Mesendoderm (in vitro differentiated cells): ENCODE results near the gene SNX15. TPM values are rescaled to one million over a fixed set of nuclear protein-coding genes. Genes with fewer than 3 reads are reported as not detected.

Source experiments
- DNase-seq: peaks from one replicate; pipeline ENCODE4 v3.0.0; 2013
- H2AK5ac ChIP-seq: 2 replicates; pipeline ENCODE4 v1.6.1; 2013; ENCODE audit warnings: low read length, inconsistent platforms
- H2BK120ac ChIP-seq: 2 replicates; pipeline ENCODE4 v1.6.1; 2013; ENCODE audit warnings: low read depth, mild to moderate bottlenecking, low read length, moderate library complexity, mixed read lengths
- H2BK15ac ChIP-seq: replicated peaks from 2 replicates; pipeline ENCODE4 v1.6.1; 2013; ENCODE audit warnings: low read depth, mild to moderate bottlenecking, moderate library complexity
- H2BK5ac ChIP-seq: 2 replicates; pipeline ENCODE4 v1.6.1; 2013; ENCODE audit warnings: low read length, inconsistent platforms
- H3K18ac ChIP-seq: 2 replicates; pipeline ENCODE4 v1.6.1; 2013; ENCODE audit warnings: mild to moderate bottlenecking, low read length, mixed read lengths
- H3K23ac ChIP-seq: one replicate; pipeline ENCODE4 v1.6.1; 2013; ENCODE audit warnings: low read length
- H3K27ac ChIP-seq: 2 replicates; pipeline ENCODE4 v1.5.1; 2013; ENCODE audit warnings: low read depth, mild to moderate bottlenecking, inconsistent platforms, low read length, moderate library complexity
- H3K27me3 ChIP-seq: 2 replicates; pipeline ENCODE4 v1.6.1; 2013; ENCODE audit warnings: low read length, control low read depth, mild to moderate bottlenecking, inconsistent platforms; ENCODE audit not compliant: insufficient read depth, poor library complexity
- H3K36me3 ChIP-seq: 2 replicates; pipeline ENCODE4 v1.6.1; 2013; ENCODE audit warnings: low read length, inconsistent platforms; ENCODE audit not compliant: control insufficient read depth, insufficient read depth
- H3K4ac ChIP-seq: one replicate; pipeline ENCODE4 v1.6.1; 2013; ENCODE audit warnings: low read depth, mild to moderate bottlenecking, low read length, moderate library complexity
- H3K4me1 ChIP-seq: 2 replicates; pipeline ENCODE4 v1.6.1; 2013; ENCODE audit warnings: low read depth, low read length, inconsistent platforms; ENCODE audit not compliant: control insufficient read depth
- H3K4me2 ChIP-seq: 2 replicates; pipeline ENCODE4 v1.6.1; 2013; ENCODE audit warnings: low read length
- H3K4me3 ChIP-seq: 2 replicates; pipeline ENCODE4 v1.5.1; 2013; ENCODE audit warnings: mild to moderate bottlenecking, low read length
- H3K56ac ChIP-seq: one replicate; pipeline ENCODE4 v1.6.1; 2013; ENCODE audit warnings: low read length
- H3K79me1 ChIP-seq: 2 replicates; pipeline ENCODE4 v1.6.1; 2013; ENCODE audit warnings: low read length, inconsistent platforms
- H3K79me2 ChIP-seq: 2 replicates; pipeline ENCODE4 v1.6.1; 2013; ENCODE audit warnings: mild to moderate bottlenecking, low read length; ENCODE audit not compliant: control insufficient read depth, insufficient read depth
- H3K9ac ChIP-seq: 2 replicates; pipeline ENCODE4 v1.6.1; 2013; ENCODE audit warnings: low read length, inconsistent platforms
- H4K5ac ChIP-seq: one replicate; pipeline ENCODE4 v1.6.1; 2013; ENCODE audit warnings: low read length
- H4K8ac ChIP-seq: one replicate; pipeline ENCODE4 v1.6.1; 2013; ENCODE audit warnings: low read depth, mild to moderate bottlenecking, control low read depth, low read length, moderate library complexity
- WGBS: extraction: QIAGEN DNeasy Blood & Tissue Kit; methylation state at CpG from one replicate; pipeline ENCODE4 v1.1.7; 2013; ENCODE audit warnings: low lambda C conversion rate, missing lambda C conversion rate; ENCODE audit not compliant: insufficient coverage; ENCODE audit errors: extremely low coverage; 5-methylcytosine and 5-hydroxymethylcytosine counted together
- small RNA-seq: library from polyadenylated mRNA; stranded (forward); fragments of <200 nt; extraction: miRNeasy Mini kit (QIAGEN cat#:217004); gene quantifications from one replicate; pipeline ENCODE3, GENCODE V24; 2013; ENCODE audit not compliant: insufficient read depth

The SNX15 gene

GRCh38 chr11:65087216-65087615 lies 60.0 kb downstream of the SNX15 start:
- Histone ChIP-seq H3K18ac (no peak overlapping the region), H3K36me3 (no peaks in the 10 kb centered on the region), H2AK5ac (no peak overlapping the region), H3K27me3 (no peaks in the 10 kb centered on the region), H3K56ac (no peak overlapping the region), H3K79me1 (peaks cover 16% of the 10 kb centered on the region), H2BK120ac (no peak overlapping the region), H3K9ac (no peak overlapping the region), H2BK15ac (no peak overlapping the region), H3K79me2 (peaks cover 14% of the 10 kb centered on the region), H3K23ac (no peak overlapping the region), H4K5ac (no peak overlapping the region), H3K4me2 (no peak overlapping the region), H3K27ac (no peak overlapping the region), H3K4ac (no peak overlapping the region), H4K8ac (no peak overlapping the region), H3K4me1 (peaks cover 2% of the 10 kb centered on the region), H2BK5ac (no peak overlapping the region), H3K4me3 (no peak overlapping the region)
- WGBS, result no CpG with 5 or more reads among the region's 11 CpGs
- DNase-seq, result no peak

GRCh38 chr11:65087827-65088226 lies 60.6 kb downstream of the SNX15 start:
- no peak overlapping the region for H4K8ac ChIP-seq
- H3K36me3 ChIP-seq, result no peaks in the 10 kb centered on the region
- no peak overlapping the region for H4K5ac ChIP-seq
- WGBS, result no CpG with 5 or more reads among the region's 15 CpGs
- no peak overlapping the region for H3K56ac ChIP-seq
- no peak overlapping the region for H3K4me2 ChIP-seq
- no peak overlapping the region for H2AK5ac ChIP-seq
- H3K18ac ChIP-seq, result no peak overlapping the region
- H3K79me2 ChIP-seq, result peaks cover 10% of the 10 kb centered on the region
- no peak overlapping the region for H3K23ac ChIP-seq
- peaks cover 14% of the 10 kb centered on the region for H3K79me1 ChIP-seq
- no peak overlapping the region for H2BK120ac ChIP-seq
- H3K9ac ChIP-seq, result no peak overlapping the region
- H3K4me3 ChIP-seq, result no peak overlapping the region
- no peak overlapping the region for H3K27ac ChIP-seq
- H3K4ac ChIP-seq, result no peak overlapping the region
- H3K27me3 ChIP-seq, result no peaks in the 10 kb centered on the region
- H2BK15ac ChIP-seq, result no peak overlapping the region
- no peak overlapping the region for H2BK5ac ChIP-seq
- DNase-seq, result no peak
- H3K4me1 ChIP-seq, result peaks cover 2% of the 10 kb centered on the region

- Histone ChIP-seq H3K27ac (no peak overlapping the region), H4K8ac (no peak overlapping the region), H3K56ac (no peak overlapping the region), H3K36me3 (no peaks in the 10 kb centered on the region), H3K4me2 (no peak overlapping the region), H4K5ac (no peak overlapping the region), H3K27me3 (no peaks in the 10 kb centered on the region), H3K79me2 (no peaks in the 10 kb centered on the region), H3K4ac (no peak overlapping the region), H3K79me1 (peaks cover 5% of the 10 kb centered on the region), H2BK15ac (no peak overlapping the region), H2BK120ac (no peak overlapping the region), H3K9ac (no peak overlapping the region), H2AK5ac (no peak overlapping the region), H3K23ac (no peak overlapping the region), H2BK5ac (no peak overlapping the region), H3K4me1 (no peaks in the 10 kb centered on the region), H3K4me3 (no peak overlapping the region), H3K18ac (no peak overlapping the region)
- no peak for DNase-seq
- WGBS, result no CpG with 5 or more reads among the region's 4 CpGs
These were observed 62.4 kb downstream of the SNX15 start for GRCh38 chr11:65089621-65090020.

Small RNA genes lying within 50 kb of the gene (small RNA-seq; reads per million reads assigned to genes)
- gene MIR6879 (not detected), gene SNX15 (not detected)
